ENCODE data around the gene BCAR1. TPM values are rescaled to one million over a fixed set of nuclear protein-coding genes. Genes with fewer than 3 reads are reported as not detected.
"Not testable (repeated sequence)": the region's sequence is repeated elsewhere in the genome, so short reads cannot be mapped to it uniquely, and the experiment has no call there.

BCAR1 gene
- total RNA-seq, 1 experiment from 2014 or later = 95.6 TPM

- no peak for TF ChIP-seq GABPB1 (CRISPR knock-in tag; IDR thresholded peaks at IDR 0.05)
Observed at GRCh38 chr16:75225678-75226515, 25.5 kb downstream of the BCAR1 start (continued).

DNA sequence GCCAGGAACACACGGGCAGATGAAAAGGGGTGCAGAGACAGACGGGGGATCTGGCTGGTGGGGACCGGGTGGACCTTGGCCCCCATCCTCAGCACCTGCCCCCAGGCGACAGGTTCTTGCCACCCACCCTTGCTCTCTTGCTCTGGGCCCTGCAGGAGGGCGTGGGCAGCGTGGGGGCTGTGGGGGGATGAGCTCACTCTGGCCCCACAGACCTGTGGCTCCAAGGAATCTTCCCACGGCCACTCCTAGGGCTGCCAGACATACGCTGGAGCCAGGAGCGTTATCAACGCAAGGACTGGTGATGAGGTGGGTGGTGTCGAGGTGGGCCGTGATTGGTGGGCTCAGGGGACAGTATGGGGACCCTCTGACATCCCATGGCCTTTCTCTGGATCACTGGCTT, 26.3 kb downstream of the BCAR1 start:
- H3K27ac Mint-ChIP-seq = no peak overlapping the region
- POLR2A ChIA-PET = interaction anchor here (0.9 kb wide), 1 partner anchor 28 kb away, joined by 4 read pairs; no protein-coding TSS in a partner anchor
- CTCF ChIA-PET = interaction anchor here (0.7 to 1.3 kb wide), 4 partner anchors 9 to 160 kb away, joined by 3 to 12 read pairs (median 4); no protein-coding TSS in a partner anchor

GRCh38 chr16:75224306-75225082, 26.9 kb downstream of the BCAR1 start:
- H3K27ac Mint-ChIP-seq = no peak overlapping the region; the same call in 1 of the 2 replicates
- CTCF ChIA-PET = interaction anchor here (1.2 to 1.3 kb wide), 2 partner anchors 9 to 161 kb away, joined by 3 to 12 read pairs; no protein-coding TSS in a partner anchor
- peaks cover 2% of the 10 kb centered on the region; the same call in 1 of the 2 replicates for H3K36me3 Mint-ChIP-seq
- H3K27me3 Mint-ChIP-seq (ENCODE audit: low read depth) = no peaks in the 10 kb centered on the region
- DNase-seq (ENCODE audit: low spot score) (no peak), ATAC-seq (no peak)
- H3K4me1 Mint-ChIP-seq = peaks cover 3% of the 10 kb centered on the region; the same call in 1 of the 2 replicates
- H3K4me3 Mint-ChIP-seq = no peak overlapping the region
- TF ChIP-seq, protein P1, sequence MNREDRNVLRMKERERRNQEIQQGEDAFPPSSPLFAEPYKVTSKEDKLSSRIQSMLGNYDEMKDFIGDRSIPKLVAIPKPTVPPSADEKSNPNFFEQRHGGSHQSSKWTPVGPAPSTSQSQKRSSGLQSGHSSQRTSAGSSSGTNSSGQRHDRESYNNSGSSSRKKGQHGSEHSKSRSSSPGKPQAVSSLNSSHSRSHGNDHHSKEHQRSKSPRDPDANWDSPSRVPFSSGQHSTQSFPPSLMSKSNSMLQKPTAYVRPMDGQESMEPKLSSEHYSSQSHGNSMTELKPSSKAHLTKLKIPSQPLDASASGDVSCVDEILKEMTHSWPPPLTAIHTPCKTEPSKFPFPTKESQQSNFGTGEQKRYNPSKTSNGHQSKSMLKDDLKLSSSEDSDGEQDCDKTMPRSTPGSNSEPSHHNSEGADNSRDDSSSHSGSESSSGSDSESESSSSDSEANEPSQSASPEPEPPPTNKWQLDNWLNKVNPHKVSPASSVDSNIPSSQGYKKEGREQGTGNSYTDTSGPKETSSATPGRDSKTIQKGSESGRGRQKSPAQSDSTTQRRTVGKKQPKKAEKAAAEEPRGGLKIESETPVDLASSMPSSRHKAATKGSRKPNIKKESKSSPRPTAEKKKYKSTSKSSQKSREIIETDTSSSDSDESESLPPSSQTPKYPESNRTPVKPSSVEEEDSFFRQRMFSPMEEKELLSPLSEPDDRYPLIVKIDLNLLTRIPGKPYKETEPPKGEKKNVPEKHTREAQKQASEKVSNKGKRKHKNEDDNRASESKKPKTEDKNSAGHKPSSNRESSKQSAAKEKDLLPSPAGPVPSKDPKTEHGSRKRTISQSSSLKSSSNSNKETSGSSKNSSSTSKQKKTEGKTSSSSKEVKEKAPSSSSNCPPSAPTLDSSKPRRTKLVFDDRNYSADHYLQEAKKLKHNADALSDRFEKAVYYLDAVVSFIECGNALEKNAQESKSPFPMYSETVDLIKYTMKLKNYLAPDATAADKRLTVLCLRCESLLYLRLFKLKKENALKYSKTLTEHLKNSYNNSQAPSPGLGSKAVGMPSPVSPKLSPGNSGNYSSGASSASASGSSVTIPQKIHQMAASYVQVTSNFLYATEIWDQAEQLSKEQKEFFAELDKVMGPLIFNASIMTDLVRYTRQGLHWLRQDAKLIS (CRISPR knock-in tag; IDR thresholded peaks at IDR 0.05; ENCODE audit: borderline replicate concordance) = no peak
- TF ChIP-seq, protein P2, sequence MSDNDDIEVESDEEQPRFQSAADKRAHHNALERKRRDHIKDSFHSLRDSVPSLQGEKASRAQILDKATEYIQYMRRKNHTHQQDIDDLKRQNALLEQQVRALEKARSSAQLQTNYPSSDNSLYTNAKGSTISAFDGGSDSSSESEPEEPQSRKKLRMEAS (CRISPR knock-in tag; IDR thresholded peaks at IDR 0.05) = no peak
- TF ChIP-seq SMAD4 (CRISPR knock-in tag; IDR thresholded peaks at IDR 0.05) = no peak
- TF ChIP-seq JUN (CRISPR knock-in tag; IDR thresholded peaks at IDR 0.05) = no peak
- no peak for TF ChIP-seq ZNF219 (CRISPR knock-in tag; IDR thresholded peaks at IDR 0.05; ENCODE audit: borderline replicate concordance)
- no peak for TF ChIP-seq RELA (CRISPR knock-in tag; IDR thresholded peaks at IDR 0.05; ENCODE audit: borderline replicate concordance)
- no peak for TF ChIP-seq ERG (CRISPR knock-in tag; IDR thresholded peaks at IDR 0.05)
- no peak for TF ChIP-seq PREB (CRISPR knock-in tag; IDR thresholded peaks at IDR 0.05; ENCODE audit: borderline replicate concordance)
- no peak for TF ChIP-seq EMX1 (CRISPR knock-in tag; IDR thresholded peaks at IDR 0.05)
- POLR2A ChIA-PET = no interaction called here
- H3K9me3 Mint-ChIP-seq = no peaks in the 10 kb centered on the region

More for the DNA sequence above, 26.3 kb downstream of the BCAR1 start:
- no peaks in the 10 kb centered on the region for H3K9me3 Mint-ChIP-seq
- DNase-seq (ENCODE audit: low spot score) (no peak), ATAC-seq (no peak; the same call in 1 of the 2 replicates)
- peaks cover 3% of the 10 kb centered on the region; the same call in 1 of the 2 replicates for H3K4me1 Mint-ChIP-seq
- no peak overlapping the region for H3K4me3 Mint-ChIP-seq
- H3K36me3 Mint-ChIP-seq = peaks cover 5% of the 10 kb centered on the region; the same call in 1 of the 2 replicates
- no peaks in the 10 kb centered on the region for H3K27me3 Mint-ChIP-seq (ENCODE audit: low read depth)
- no peak for TF ChIP-seq FOXJ3 (CRISPR knock-in tag; IDR thresholded peaks at IDR 0.05; ENCODE audit: borderline replicate concordance)
- TF ChIP-seq, protein P3, sequence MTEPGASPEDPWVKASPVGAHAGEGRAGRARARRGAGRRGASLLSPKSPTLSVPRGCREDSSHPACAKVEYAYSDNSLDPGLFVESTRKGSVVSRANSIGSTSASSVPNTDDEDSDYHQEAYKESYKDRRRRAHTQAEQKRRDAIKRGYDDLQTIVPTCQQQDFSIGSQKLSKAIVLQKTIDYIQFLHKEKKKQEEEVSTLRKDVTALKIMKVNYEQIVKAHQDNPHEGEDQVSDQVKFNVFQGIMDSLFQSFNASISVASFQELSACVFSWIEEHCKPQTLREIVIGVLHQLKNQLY (CRISPR knock-in tag; IDR thresholded peaks at IDR 0.05) = no peak
- TF ChIP-seq CDX4 (CRISPR knock-in tag; IDR thresholded peaks at IDR 0.05; ENCODE audit: borderline replicate concordance) = no peak
- TF ChIP-seq SMAD4 (CRISPR knock-in tag; IDR thresholded peaks at IDR 0.05) = no peak

- ATAC-seq; H3K27me3 Mint-ChIP-seq (ENCODE audit: low read depth); POLR2A ChIA-PET; DNase-seq (ENCODE audit: low spot score); CTCF ChIA-PET; H3K4me1 Mint-ChIP-seq; H3K9me3 Mint-ChIP-seq; H3K4me3 Mint-ChIP-seq; H3K36me3 Mint-ChIP-seq; H3K27ac Mint-ChIP-seq: not testable (repeated sequence)
Observed at GRCh38 chr16:75223129-75223528, 28.3 kb downstream of the BCAR1 start.

Data from WTC11 (cell line).